Measurements from ENCODE around the gene COL8A2. TPM values are rescaled to one million over a fixed set of nuclear protein-coding genes. Genes with fewer than 3 reads are reported as not detected.

The COL8A2 gene
- polyA plus RNA-seq, 3 donors, result 0.90 to 3.0 (median 1.6) TPM

- no peaks in the 10 kb centered on the region for H3K27me3 ChIP-seq (ENCODE audit: control insufficient read depth in 2 of 2, insufficient read depth in 2 of 2, low read length in 2 of 2)
- DNase-seq, result peak; percentile 92 to 94 (median 92)
- H3K27ac ChIP-seq (ENCODE audit: low read depth in 1 of 2, low read length in 2 of 2), result peak overlapping the region; percentile 100
- H3K4me2 ChIP-seq (replicated peaks; ENCODE audit: extremely low read depth, low read length, poor library complexity, severe bottlenecking), result peak overlapping the region; percentile 76
- intact Hi-C loops (cut with micrococcal nuclease), result no loop called here
- 3% methylated on average over 6 of the region's 12 CpGs for WGBS (ENCODE audit: insufficient coverage)
- peaks cover 0 to 6% of the 10 kb centered on the region in 2 donors for H3K36me3 ChIP-seq (replicated peaks in 1 of 2; ENCODE audit: control insufficient read depth in 1 of 2, insufficient read depth in 2 of 2, low read length in 2 of 2)
- H3K9me3 ChIP-seq (replicated peaks in 1 of 2; ENCODE audit: control insufficient read depth in 1 of 2, insufficient read depth in 1 of 2, low read length in 2 of 2), result no peaks in the 10 kb centered on the region
- peaks cover 54 to 69% of the 10 kb centered on the region in 2 donors for H3K4me1 ChIP-seq (ENCODE audit: control insufficient read depth in 1 of 2, insufficient read depth in 2 of 2, low read length in 2 of 2)
- H3K79me2 ChIP-seq (ENCODE audit: insufficient read depth, low read length), result peaks cover 48% of the 10 kb centered on the region
- H3K9ac ChIP-seq (ENCODE audit: insufficient read depth, low read length, poor library complexity, severe bottlenecking), result peak overlapping the region; percentile 92
- H4K20me1 ChIP-seq (ENCODE audit: insufficient read depth, low read length), result peaks cover 7% of the 10 kb centered on the region
- no peak for TF ChIP-seq CTCF (IDR thresholded peaks at IDR 0.05)
- Mint-ChIP-seq H3K27ac (peak overlapping the region; percentile 98 to 100 (median 99)), H3K4me3 (peak overlapping the region; percentile 85 to 93), H3K4me1 (peaks cover 67% of the 10 kb centered on the region), H3K9me3 (peaks cover 0 to 3% (median 0%) of the 10 kb centered on the region in 7 donors), H3K36me3 (peaks cover 6% of the 10 kb centered on the region in 2 donors), H3K27me3 (ENCODE audit: low read depth in 3 of 3) (peaks cover 0 to 2% (median 0%) of the 10 kb centered on the region in 3 donors)
- H3K4me3 ChIP-seq (replicated peaks in 1 of 3; ENCODE audit: low read depth in 2 of 3, low read length in 3 of 3), result peak overlapping the region; percentile 6 to 68 (median 34)
- H2AFZ ChIP-seq (ENCODE audit: insufficient read depth, low read depth, low read length, poor library complexity, severe bottlenecking), result peak overlapping the region; percentile 59
Measured at GRCh38 chr1:36150296-36151133, 25.5 kb upstream of the COL8A2 start.

GRCh38 chr1:36149973-36150295 is 24.9 kb upstream of the COL8A2 start:
- Histone ChIP-seq H3K36me3 (replicated peaks in 1 of 2; ENCODE audit: control insufficient read depth in 1 of 2, insufficient read depth in 2 of 2, low read length in 2 of 2) (peaks cover 0 to 6% of the 10 kb centered on the region in 2 donors), H3K79me2 (ENCODE audit: insufficient read depth, low read length) (peaks cover 47% of the 10 kb centered on the region), H2AFZ (ENCODE audit: insufficient read depth, low read depth, low read length, poor library complexity, severe bottlenecking) (no peak overlapping the region), H3K9ac (ENCODE audit: insufficient read depth, low read length, poor library complexity, severe bottlenecking) (peak overlapping the region; percentile 92), H3K27me3 (ENCODE audit: control insufficient read depth in 2 of 2, insufficient read depth in 2 of 2, low read length in 2 of 2) (no peaks in the 10 kb centered on the region), H3K4me3 (replicated peaks in 1 of 3; ENCODE audit: low read depth in 2 of 3, low read length in 3 of 3) (peak overlapping the region in 1 of 3 experiments; percentile 68), H3K4me2 (replicated peaks; ENCODE audit: extremely low read depth, low read length, poor library complexity, severe bottlenecking) (peak overlapping the region; percentile 76), H4K20me1 (ENCODE audit: insufficient read depth, low read length) (peaks cover 12% of the 10 kb centered on the region), H3K27ac (ENCODE audit: low read depth in 1 of 2, low read length in 2 of 2) (peak overlapping the region; percentile 100), H3K4me1 (ENCODE audit: control insufficient read depth in 1 of 2, insufficient read depth in 2 of 2, low read length in 2 of 2) (peaks cover 50 to 64% of the 10 kb centered on the region in 2 donors), H3K9me3 (replicated peaks in 1 of 2; ENCODE audit: control insufficient read depth in 1 of 2, insufficient read depth in 1 of 2, low read length in 2 of 2) (no peaks in the 10 kb centered on the region)
- H3K36me3 Mint-ChIP-seq, result peaks cover 6% of the 10 kb centered on the region in 2 donors
- no peak for DNase-seq
- peaks cover 0 to 3% (median 0%) of the 10 kb centered on the region in 7 donors for H3K9me3 Mint-ChIP-seq
- peak overlapping the region; percentile 98 to 100 (median 99) for H3K27ac Mint-ChIP-seq
- peak overlapping the region; percentile 85 to 93 for H3K4me3 Mint-ChIP-seq
- peaks cover 63% of the 10 kb centered on the region for H3K4me1 Mint-ChIP-seq
- intact Hi-C loops (cut with micrococcal nuclease), result loop anchor here (1.0 to 5.0 kb wide), 5 partner anchors 38 to 135 kb away; partner anchors contain the start of gene THRAP3 (in 2 of the 2)
- no peak for TF ChIP-seq CTCF (IDR thresholded peaks at IDR 0.05)
- peaks cover 0 to 2% (median 0%) of the 10 kb centered on the region in 3 donors for H3K27me3 Mint-ChIP-seq (ENCODE audit: low read depth in 3 of 3)
- WGBS (ENCODE audit: insufficient coverage), result 37% methylated on average over 6 of the region's 6 CpGs

Data from CD14-positive monocyte (primary cell).